Measurements from ENCODE around the gene USP34. TPM values are rescaled to one million over a fixed set of nuclear protein-coding genes. Genes with fewer than 3 reads are reported as not detected.
"Not testable (repeated sequence)": the region's sequence is repeated elsewhere in the genome, so short reads cannot be mapped to it uniquely, and the experiment has no call there.

The USP34 gene
- total RNA-seq, 1 donor from 2014 or later, result 139 TPM

DNA sequence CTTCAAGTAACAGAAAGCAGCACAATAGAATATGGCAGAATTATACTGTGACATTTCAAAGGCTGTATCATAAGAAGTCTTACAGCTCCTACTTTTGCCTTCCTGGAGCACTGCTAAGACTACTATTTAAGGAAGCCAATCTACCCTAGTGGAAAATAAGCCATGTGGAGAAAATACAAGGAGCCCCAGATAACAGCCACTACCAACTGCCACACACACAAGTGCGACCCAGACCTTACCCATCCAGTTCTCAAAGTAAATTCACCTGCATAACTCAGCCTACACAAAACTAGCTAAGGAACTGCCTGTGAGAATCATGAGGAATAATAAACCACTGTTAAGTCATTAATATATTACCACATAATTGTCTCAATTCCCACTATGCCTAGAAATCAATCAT lies 66.4 kb downstream of the USP34 start:
- peak overlapping the region; percentile 15 for H3K27ac Mint-ChIP-seq
- DNase-seq (ENCODE audit: low spot score, unreplicated experiment), result no peak

DNA sequence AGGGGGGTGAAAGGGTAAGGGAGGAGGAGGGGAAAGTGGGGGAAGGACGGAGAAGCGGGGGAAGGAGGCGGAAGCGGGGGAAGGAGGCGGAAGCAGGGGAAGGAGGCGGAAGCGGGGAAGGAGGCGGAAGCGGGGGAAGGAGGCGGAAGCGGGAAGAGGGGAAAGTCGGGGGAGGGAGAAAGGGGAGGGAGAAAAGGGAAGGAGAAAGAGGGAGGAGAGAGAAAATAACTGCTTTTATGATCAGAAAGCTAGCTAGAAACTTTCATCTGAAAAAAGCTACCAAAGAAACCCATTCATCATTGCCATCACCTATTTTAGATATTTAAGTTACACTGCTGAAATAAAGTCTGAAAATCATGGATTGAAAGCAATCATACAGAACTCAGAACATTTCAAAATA lies 72.5 kb downstream of the USP34 start:
- H3K27me3 Mint-ChIP-seq, result no peaks in the 10 kb centered on the region
- TF ChIP-seq, protein P1, sequence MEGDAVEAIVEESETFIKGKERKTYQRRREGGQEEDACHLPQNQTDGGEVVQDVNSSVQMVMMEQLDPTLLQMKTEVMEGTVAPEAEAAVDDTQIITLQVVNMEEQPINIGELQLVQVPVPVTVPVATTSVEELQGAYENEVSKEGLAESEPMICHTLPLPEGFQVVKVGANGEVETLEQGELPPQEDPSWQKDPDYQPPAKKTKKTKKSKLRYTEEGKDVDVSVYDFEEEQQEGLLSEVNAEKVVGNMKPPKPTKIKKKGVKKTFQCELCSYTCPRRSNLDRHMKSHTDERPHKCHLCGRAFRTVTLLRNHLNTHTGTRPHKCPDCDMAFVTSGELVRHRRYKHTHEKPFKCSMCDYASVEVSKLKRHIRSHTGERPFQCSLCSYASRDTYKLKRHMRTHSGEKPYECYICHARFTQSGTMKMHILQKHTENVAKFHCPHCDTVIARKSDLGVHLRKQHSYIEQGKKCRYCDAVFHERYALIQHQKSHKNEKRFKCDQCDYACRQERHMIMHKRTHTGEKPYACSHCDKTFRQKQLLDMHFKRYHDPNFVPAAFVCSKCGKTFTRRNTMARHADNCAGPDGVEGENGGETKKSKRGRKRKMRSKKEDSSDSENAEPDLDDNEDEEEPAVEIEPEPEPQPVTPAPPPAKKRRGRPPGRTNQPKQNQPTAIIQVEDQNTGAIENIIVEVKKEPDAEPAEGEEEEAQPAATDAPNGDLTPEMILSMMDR (IDR thresholded peaks at IDR 0.05; ENCODE audit: unreplicated experiment), result no peak
- H3K4me1 Mint-ChIP-seq (ENCODE audit: low read depth), result no peaks in the 10 kb centered on the region
- no peak overlapping the region for H3K27ac Mint-ChIP-seq
- H3K36me3 Mint-ChIP-seq (ENCODE audit: insufficient read depth), result peaks cover 15% of the 10 kb centered on the region
- H3K9me3 Mint-ChIP-seq (ENCODE audit: low read depth), result no peaks in the 10 kb centered on the region
- H3K4me3 Mint-ChIP-seq (ENCODE audit: low read depth), result no peak overlapping the region
- DNase-seq (ENCODE audit: low spot score, unreplicated experiment), result no peak

More for the DNA sequence above, 66.4 kb downstream of the USP34 start:
- TF ChIP-seq, protein P1 (IDR thresholded peaks at IDR 0.05; ENCODE audit: unreplicated experiment), result no peak
- Mint-ChIP-seq H3K36me3 (ENCODE audit: insufficient read depth) (peaks cover 17% of the 10 kb centered on the region), H3K27me3 (no peaks in the 10 kb centered on the region), H3K4me1 (ENCODE audit: low read depth) (peaks cover 9% of the 10 kb centered on the region), H3K4me3 (ENCODE audit: low read depth) (no peak overlapping the region), H3K9me3 (ENCODE audit: low read depth) (no peaks in the 10 kb centered on the region)

DNA sequence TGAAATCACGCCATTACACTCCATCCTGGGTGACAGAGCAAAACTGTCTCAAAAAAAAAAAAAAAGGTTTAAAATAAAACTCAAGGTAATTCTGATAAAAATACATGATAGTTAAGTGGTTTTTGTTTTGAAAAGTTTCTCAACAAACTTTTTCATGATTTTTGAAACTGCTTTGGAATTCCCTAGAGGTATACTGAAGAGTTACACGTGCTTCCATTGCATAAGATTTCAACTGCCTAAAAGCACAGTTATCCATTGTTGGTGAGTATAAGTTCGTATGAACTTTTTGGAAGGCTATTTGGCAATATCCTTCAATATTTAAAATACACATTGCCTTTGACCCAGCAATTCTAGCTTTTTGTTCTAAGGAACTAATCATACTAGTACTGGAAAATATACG lies 74.9 kb downstream of the USP34 start:
- Mint-ChIP-seq H3K36me3 (ENCODE audit: insufficient read depth) (peaks cover 22% of the 10 kb centered on the region), H3K27me3 (no peaks in the 10 kb centered on the region)

DNA sequence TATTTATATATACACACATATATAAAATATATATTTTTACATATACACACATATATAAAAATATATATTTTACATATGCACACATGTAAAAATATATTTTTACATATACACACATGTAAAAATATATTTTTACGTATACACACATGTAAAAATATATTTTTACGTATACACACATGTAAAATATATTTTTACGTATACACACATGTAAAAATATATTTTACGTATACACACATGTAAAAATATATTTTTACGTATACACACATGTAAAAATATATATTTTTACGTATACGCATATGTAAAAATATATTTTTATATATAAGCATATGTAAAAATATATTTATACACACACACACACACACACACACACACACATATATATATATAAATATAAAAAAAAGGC lies 83.3 kb downstream of the USP34 start:
- H3K9me3 Mint-ChIP-seq (ENCODE audit: low read depth); H3K4me3 Mint-ChIP-seq (ENCODE audit: low read depth); H3K4me1 Mint-ChIP-seq (ENCODE audit: low read depth); H3K27ac Mint-ChIP-seq; DNase-seq (ENCODE audit: low spot score, unreplicated experiment); H3K27me3 Mint-ChIP-seq: not testable (repeated sequence)
- H3K36me3 Mint-ChIP-seq (ENCODE audit: insufficient read depth), result peaks cover 20% of the 10 kb centered on the region

More for the DNA sequence above, 74.9 kb downstream of the USP34 start:
- Mint-ChIP-seq H3K4me3 (ENCODE audit: low read depth) (no peak overlapping the region), H3K9me3 (ENCODE audit: low read depth) (no peaks in the 10 kb centered on the region), H3K27ac (no peak overlapping the region), H3K4me1 (ENCODE audit: low read depth) (no peaks in the 10 kb centered on the region)
- TF ChIP-seq, protein P1 (IDR thresholded peaks at IDR 0.05; ENCODE audit: unreplicated experiment), result no peak
- no peak for DNase-seq (ENCODE audit: low spot score, unreplicated experiment)

DNA sequence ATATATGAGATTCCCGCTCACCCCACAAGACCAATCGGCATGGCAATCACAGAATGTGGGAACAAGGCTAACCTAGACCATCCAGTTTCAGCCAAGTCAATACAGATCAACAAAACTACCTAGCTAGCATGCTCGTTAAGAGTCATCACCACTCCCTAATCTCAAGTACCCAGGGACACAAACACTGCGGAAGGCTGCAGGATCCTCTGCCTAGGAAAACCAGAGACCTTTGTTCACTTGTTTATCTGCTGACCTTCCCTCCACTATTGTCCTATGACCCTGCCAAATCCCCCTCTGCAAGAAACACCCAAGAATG lies 90.0 kb downstream of the USP34 start:
- peaks cover 50% of the 10 kb centered on the region for H3K36me3 Mint-ChIP-seq (ENCODE audit: insufficient read depth)
- not testable (repeated sequence) for H3K4me1 Mint-ChIP-seq (ENCODE audit: low read depth); H3K4me3 Mint-ChIP-seq (ENCODE audit: low read depth); H3K27ac Mint-ChIP-seq; H3K27me3 Mint-ChIP-seq; H3K9me3 Mint-ChIP-seq (ENCODE audit: low read depth); DNase-seq (ENCODE audit: low spot score, unreplicated experiment)

DNA sequence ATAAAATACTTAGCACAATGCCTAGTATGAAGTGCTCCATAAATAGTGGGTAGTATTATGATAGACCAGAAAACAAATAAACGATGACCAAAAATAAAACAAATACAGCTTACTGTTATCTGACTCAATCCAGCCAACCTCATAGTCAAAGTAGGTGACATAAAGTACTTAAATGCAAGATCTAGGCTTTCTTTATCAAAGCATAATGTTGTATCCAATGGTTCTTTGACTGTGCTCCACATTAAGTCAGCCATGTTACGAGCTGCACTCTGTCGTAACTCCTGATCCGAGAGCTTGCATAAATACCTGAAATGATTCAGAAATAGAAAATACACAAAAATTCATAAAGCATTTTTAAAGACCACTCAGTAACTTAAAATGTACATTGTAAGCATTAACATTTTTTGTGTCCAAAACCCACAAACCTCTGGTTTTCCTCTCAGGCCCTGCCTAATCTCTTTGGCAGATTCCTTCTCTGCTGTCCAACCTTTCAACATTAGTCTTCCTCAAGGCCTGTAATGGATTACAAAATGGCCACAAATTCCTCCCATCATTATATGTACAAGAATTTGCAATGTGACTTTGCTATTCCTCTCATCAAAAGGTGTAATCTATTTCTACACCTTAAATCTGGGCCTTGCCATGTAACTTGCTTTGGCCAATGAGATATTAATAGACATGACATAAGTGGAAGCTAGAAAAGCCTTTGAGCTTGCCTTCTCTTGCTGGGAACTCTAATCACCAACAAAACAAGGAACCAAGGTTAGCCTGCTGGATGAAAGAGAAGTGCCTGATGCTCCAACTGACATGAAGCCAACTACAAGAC lies 90.6 kb downstream of the USP34 start:
- DNase-seq (ENCODE audit: low spot score, unreplicated experiment), result no peak
- Mint-ChIP-seq H3K27ac (peak overlapping the region; percentile 20), H3K4me3 (ENCODE audit: low read depth) (no peak overlapping the region), H3K4me1 (ENCODE audit: low read depth) (peaks cover 8% of the 10 kb centered on the region), H3K36me3 (ENCODE audit: insufficient read depth) (peaks cover 51% of the 10 kb centered on the region), H3K9me3 (ENCODE audit: low read depth) (no peaks in the 10 kb centered on the region), H3K27me3 (no peaks in the 10 kb centered on the region)
- TF ChIP-seq, protein P1 (IDR thresholded peaks at IDR 0.05; ENCODE audit: unreplicated experiment), result no peak
